HG03064 (cell line): ENCODE results near the gene MYF5.

Source experiments
- ATAC-seq: cut with Tn5 transposase; IDR thresholded peaks from one replicate; pipeline ENCODE4 v1.9.1; 2021; ENCODE audit warnings: low read depth; ENCODE audit not compliant: unreplicated experiment

The MYF5 gene

DNA sequence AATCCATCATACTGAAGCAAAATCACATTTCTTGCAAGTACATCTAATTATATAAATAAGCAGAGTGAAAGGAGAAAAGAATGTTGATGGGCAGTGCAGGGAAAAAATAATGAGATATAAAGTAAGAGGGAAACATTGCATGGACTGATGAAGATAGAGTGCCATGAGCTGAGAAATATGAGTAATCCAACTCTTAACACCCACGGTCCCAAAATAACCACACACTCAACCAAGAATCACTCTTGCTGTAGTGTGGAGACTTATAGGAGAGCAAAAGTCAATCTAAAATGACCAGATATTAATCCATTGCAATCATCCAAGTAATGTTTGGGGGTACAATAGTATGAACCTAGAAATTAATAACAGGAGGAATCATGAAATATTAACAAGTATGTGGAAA lies 40.2 kb downstream of the MYF5 start:
- no peak for ATAC-seq

DNA sequence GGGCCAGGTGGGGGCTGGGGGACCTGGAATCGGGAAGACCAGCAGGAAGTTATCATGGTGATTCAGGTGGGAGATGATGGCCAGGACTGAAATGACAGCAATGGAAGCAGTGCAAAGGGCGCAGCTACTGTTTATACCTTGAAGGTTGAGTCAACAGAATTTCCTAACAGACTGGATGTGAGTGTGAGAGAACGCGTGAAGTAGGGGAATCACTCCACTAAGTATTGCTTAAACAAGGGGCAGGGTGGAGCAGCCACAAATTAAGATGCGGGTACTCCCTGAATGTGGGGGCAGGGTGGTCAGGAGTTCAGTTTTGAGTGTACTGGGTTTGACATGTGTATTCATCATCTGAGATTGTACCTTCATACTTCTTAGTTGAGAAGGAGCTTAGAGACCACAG lies 45.1 kb downstream of the MYF5 start:
- no peak for ATAC-seq

- no peak for ATAC-seq
These were observed 47.2 kb downstream of the MYF5 start for GRCh38 chr12:80763874-80764273.

GRCh38 chr12:80766210-80766609 lies 49.5 kb downstream of the MYF5 start:
- no peak for ATAC-seq

GRCh38 chr12:80766897-80767296 lies 50.2 kb downstream of the MYF5 start:
- ATAC-seq, result peak; percentile 87
